G401.6 (cell line): ENCODE data around the gene SMAD2.
"Not testable (repeated sequence)": the region's sequence is repeated elsewhere in the genome, so short reads cannot be mapped to it uniquely, and the experiment has no call there.

Experiments used
- FAIRE-seq: peaks from 2 replicates; lab custom pipeline; 2012; peaks lifted over from hg19 to GRCh38; lab: Jason Lieb, UNC

SMAD2 gene

GRCh38 chr18:47791461-47791985, 138.9 kb downstream of the SMAD2 start:
- no peak for FAIRE-seq

- no peak for FAIRE-seq
Measured at GRCh38 chr18:47790036-47790435, 140.4 kb downstream of the SMAD2 start.

- FAIRE-seq, result no peak
Measured at GRCh38 chr18:47788621-47789020, 141.8 kb downstream of the SMAD2 start.

GRCh38 chr18:47781561-47781960, 148.9 kb downstream of the SMAD2 start:
- no peak for FAIRE-seq

GRCh38 chr18:47780011-47780725, 150.3 kb downstream of the SMAD2 start:
- FAIRE-seq, result no peak

GRCh38 chr18:47779381-47779780, 151.1 kb downstream of the SMAD2 start:
- FAIRE-seq, result no peak

GRCh38 chr18:47777626-47778025, 152.8 kb downstream of the SMAD2 start:
- FAIRE-seq, result no peak

GRCh38 chr18:47775961-47776360, 154.5 kb downstream of the SMAD2 start:
- peak; percentile 19 for FAIRE-seq

- FAIRE-seq, result no peak
Measured at GRCh38 chr18:47773931-47774330, 156.5 kb downstream of the SMAD2 start.

- FAIRE-seq, result no peak
Measured at GRCh38 chr18:47772374-47773248, 157.8 kb downstream of the SMAD2 start.

GRCh38 chr18:47771922-47772321, 158.5 kb downstream of the SMAD2 start:
- no peak for FAIRE-seq

GRCh38 chr18:47767699-47768098, 162.8 kb downstream of the SMAD2 start:
- FAIRE-seq, result no peak

- not testable (repeated sequence) for FAIRE-seq
Measured at GRCh38 chr18:47767198-47767597, 163.3 kb downstream of the SMAD2 start.
